Stimulated activated CD4-positive, alpha-beta T cell treated with anti-CD3 and anti-CD28 coated beads, Interleukin-4, amount 100 ng/mL, for 24 hours (primary cell): ENCODE data around the gene TUFM.
A peak's percentile ranks its signal among the peaks of the same experiment; 100 is the strongest.
"Not testable (repeated sequence)": the region's sequence is repeated elsewhere in the genome, so short reads cannot be mapped to it uniquely, and the experiment has no call there.

Experiments
- DNase-seq: peaks from one replicate; pipeline ENCODE4 v3.0.0-alpha.2; 2020

Gene TUFM

GRCh38 chr16:28875134-28876018, 29.2 kb upstream of the TUFM start:
- no peak for DNase-seq

GRCh38 chr16:28874406-28874805, 28.3 kb upstream of the TUFM start:
- no peak for DNase-seq

GRCh38 chr16:28873543-28874201, 27.5 kb upstream of the TUFM start:
- peak; percentile 63 for DNase-seq

GRCh38 chr16:28872952-28873351, 26.8 kb upstream of the TUFM start:
- DNase-seq = no peak

- no peak for DNase-seq
Measured at GRCh38 chr16:28869201-28869600, 23.1 kb upstream of the TUFM start.

- not testable (repeated sequence) for DNase-seq
Measured at GRCh38 chr16:28867646-28868045, 21.5 kb upstream of the TUFM start.

GRCh38 chr16:28867241-28867640, 21.1 kb upstream of the TUFM start:
- no peak for DNase-seq

- no peak for DNase-seq
Measured at GRCh38 chr16:28866454-28866804, 20.3 kb upstream of the TUFM start.

GRCh38 chr16:28865722-28866453, 19.7 kb upstream of the TUFM start:
- DNase-seq = no peak

- DNase-seq = no peak
Measured at GRCh38 chr16:28865001-28865688, 19.0 kb upstream of the TUFM start.

- no peak for DNase-seq
Measured at GRCh38 chr16:28863929-28864793, 18.0 kb upstream of the TUFM start.

GRCh38 chr16:28859326-28859725, 13.2 kb upstream of the TUFM start:
- DNase-seq = no peak

- DNase-seq = no peak
Measured at GRCh38 chr16:28858421-28858820, 12.3 kb upstream of the TUFM start.

- DNase-seq = no peak
Measured at GRCh38 chr16:28846933-28847273, 755 bp upstream of the TUFM start.

GRCh38 chr16:28845761-28846079, 428 bp downstream of the TUFM start:
- DNase-seq = peak; percentile 21

- peak; percentile 54 for DNase-seq
Measured at GRCh38 chr16:28845293-28845692, 855 bp downstream of the TUFM start.

GRCh38 chr16:28844226-28844885, 1.8 kb downstream of the TUFM start:
- DNase-seq = no peak

- no peak for DNase-seq
Measured at GRCh38 chr16:28843766-28844165, 2.4 kb downstream of the TUFM start.

- DNase-seq = no peak
Measured at GRCh38 chr16:28842696-28843095, 3.5 kb downstream of the TUFM start.

- no peak for DNase-seq
Measured at GRCh38 chr16:28839899-28840298, 6.2 kb downstream of the TUFM start.

- no peak for DNase-seq
Measured at GRCh38 chr16:28839004-28839639, 7.0 kb downstream of the TUFM start.
